ENCODE results near the gene OR2A1.
"Not testable (repeated sequence)": the region's sequence is repeated elsewhere in the genome, so short reads cannot be mapped to it uniquely, and the experiment has no call there.

OR2A1 gene

GRCh38 chr7:144325868-144326267 lies 13.6 kb downstream of the OR2A1 start:
- not testable (repeated sequence) for DNase-seq (ENCODE audit: low read depth)

- not testable (repeated sequence) for DNase-seq (ENCODE audit: low read depth)
Measured at GRCh38 chr7:144330044-144330443, 17.8 kb downstream of the OR2A1 start.

- not testable (repeated sequence) for DNase-seq (ENCODE audit: low read depth)
Measured at GRCh38 chr7:144331221-144331995, 19.2 kb downstream of the OR2A1 start.

- not testable (repeated sequence) for DNase-seq (ENCODE audit: low read depth)
Measured at GRCh38 chr7:144331996-144332288, 19.7 kb downstream of the OR2A1 start.

GRCh38 chr7:144348625-144349024 lies 36.4 kb downstream of the OR2A1 start:
- DNase-seq (ENCODE audit: low read depth): not testable (repeated sequence)

- DNase-seq (ENCODE audit: low read depth): not testable (repeated sequence)
Measured at GRCh38 chr7:144351667-144352066, 39.4 kb downstream of the OR2A1 start.

- not testable (repeated sequence) for DNase-seq (ENCODE audit: low read depth)
Measured at GRCh38 chr7:144355176-144355822, 43.1 kb downstream of the OR2A1 start, which contains the start of gene ARHGEF5. ARHGEF5 (plus strand) TSS chr7:144355402; CDS start chr7:144362670, 7,268 bp downstream.

GRCh38 chr7:144356185-144356584 lies 44.0 kb downstream of the OR2A1 start:
- DNase-seq (ENCODE audit: low read depth): not testable (repeated sequence)

GRCh38 chr7:144356860-144357259 lies 44.6 kb downstream of the OR2A1 start:
- not testable (repeated sequence) for DNase-seq (ENCODE audit: low read depth)

GRCh38 chr7:144362061-144362460 lies 49.8 kb downstream of the OR2A1 start:
- not testable (repeated sequence) for DNase-seq (ENCODE audit: low read depth)

GRCh38 chr7:144365523-144365922 lies 53.3 kb downstream of the OR2A1 start:
- DNase-seq (ENCODE audit: low read depth): not testable (repeated sequence)

- not testable (repeated sequence) for DNase-seq (ENCODE audit: low read depth)
Measured at GRCh38 chr7:144367250-144367649, 55.0 kb downstream of the OR2A1 start.

- DNase-seq (ENCODE audit: low read depth): not testable (repeated sequence)
Measured at GRCh38 chr7:144369221-144369620, 57.0 kb downstream of the OR2A1 start.

Measured in stimulated activated CD8-positive, alpha-beta memory T cell treated with anti-CD3 and anti-CD28 coated beads, Interleukin-4, amount 100 ng/mL, for 24 hours (primary cell).